GM13976 (cell line): ENCODE results near the gene MASP2.

Experiments used
- DNase-seq: peaks from one replicate; pipeline ENCODE4 v3.0.0; 2012; ENCODE audit warnings: low spot score
- CTCF ChIP-seq: IDR thresholded peaks from 2 replicates; pipeline ENCODE4 v1.5.1; 2012; ENCODE audit warnings: borderline replicate concordance, mild to moderate bottlenecking; ENCODE audit not compliant: insufficient read depth; ENCODE audit errors: extremely low read depth, missing control alignments, control extremely low read depth
- in situ Hi-C: fragments of 300-500 bp; cut with MboI; formaldehyde crosslinking; loops from one replicate; pipeline ENCODE4 v1.12.0; 2022; ENCODE audit warnings: low sequenced_read_pairs, mixed read lengths, inconsistent platforms; ENCODE audit not compliant: unreplicated experiment

MASP2 gene

GRCh38 chr1:11062965-11063401 lies 15.9 kb upstream of the MASP2 start:
- no peak for TF ChIP-seq CTCF
- peak; percentile 79 for DNase-seq
- in situ Hi-C loops: loop anchor here (25.0 kb wide), 1 partner anchor 574 kb away; no protein-coding TSS in a partner anchor

GRCh38 chr1:11061652-11062365 lies 14.8 kb upstream of the MASP2 start:
- no peak for DNase-seq
- in situ Hi-C loops: loop anchor here (25.0 kb wide), 1 partner anchor 575 kb away; no protein-coding TSS in a partner anchor
- TF ChIP-seq CTCF: no peak

- peak; percentile 99 for DNase-seq
- in situ Hi-C loops: loop anchor here (25.0 kb wide), 1 partner anchor 577 kb away; no protein-coding TSS in a partner anchor
- peak; percentile 33 for TF ChIP-seq CTCF
Measured at GRCh38 chr1:11059968-11060830, 13.2 kb upstream of the MASP2 start, which contains the start of gene SRM. Gene SRM (minus strand): TSS chr1:11060018. CDS start chr1:11059943, 75 bp downstream.

- in situ Hi-C loops: loop anchor here (25.0 kb wide), 1 partner anchor 578 kb away; no protein-coding TSS in a partner anchor
- DNase-seq: no peak
- TF ChIP-seq CTCF: no peak
Measured at GRCh38 chr1:11059155-11059967, 12.3 kb upstream of the MASP2 start.

- DNase-seq: no peak
- in situ Hi-C loops: loop anchor here (25.0 kb wide), 1 partner anchor 579 kb away; no protein-coding TSS in a partner anchor
- no peak for TF ChIP-seq CTCF
Measured at GRCh38 chr1:11058595-11059154, 11.6 kb upstream of the MASP2 start.
